Upper lobe of left lung (tissue), 4 donors: ENCODE data around the gene BRD1.

ENCODE experiments used
- EP300 ChIP-seq, 4 donors: sonication (generic); formaldehyde crosslinking; IDR thresholded peaks; one replicate each; pipeline ENCODE4 v1.5.1; 2017; ENCODE audit warnings: antibody characterized with exemption in 4 of 4, control low read depth in 2 of 4
- POLR2A ChIP-seq, 4 donors: fragments of 450-650 bp; IDR thresholded peaks; one replicate each; pipeline ENCODE4 v1.5.1; 2016 to 2017; ENCODE audit warnings: antibody characterized with exemption in 4 of 4, mild to moderate bottlenecking in 2 of 4
- POLR2AphosphoS5 ChIP-seq, 2 donors: sonication (generic); formaldehyde crosslinking; IDR thresholded peaks; one replicate each; pipeline ENCODE4 v1.5.1; 2017; ENCODE audit warnings: antibody characterized with exemption in 2 of 2
- TF ChIP-seq, protein P1 (sequence below), 6 experiments: fragments of 450-650 bp in 4 of 6; fragments of 200-600 bp in 2 of 6; sonication (generic) in 2 of 6; IDR thresholded peaks; one replicate each; pipeline ENCODE4 v1.5.1; 2016 to 2019; ENCODE audit warnings: antibody characterized with exemption in 6 of 6

DNA sequence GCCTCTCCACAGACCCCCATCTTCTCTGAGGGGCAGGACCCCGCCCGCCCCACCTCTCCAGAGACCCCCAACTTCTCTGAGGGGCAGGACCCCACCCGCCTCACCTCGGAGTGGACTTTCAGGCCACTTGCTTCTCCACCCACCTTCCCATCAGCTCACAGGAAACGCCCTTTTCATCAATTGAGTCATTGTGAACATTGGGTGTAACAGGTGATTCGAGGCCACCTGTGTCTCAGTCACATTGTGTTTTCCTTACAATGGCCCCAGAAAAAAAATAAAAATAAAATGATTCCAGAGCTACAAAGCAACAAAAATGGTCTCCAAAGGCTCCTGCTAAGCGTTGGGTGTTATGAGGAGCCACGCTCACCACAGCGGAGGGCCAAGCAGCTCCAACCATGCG lies 36.0 kb downstream of the BRD1 start:
- TF ChIP-seq, protein P1, sequence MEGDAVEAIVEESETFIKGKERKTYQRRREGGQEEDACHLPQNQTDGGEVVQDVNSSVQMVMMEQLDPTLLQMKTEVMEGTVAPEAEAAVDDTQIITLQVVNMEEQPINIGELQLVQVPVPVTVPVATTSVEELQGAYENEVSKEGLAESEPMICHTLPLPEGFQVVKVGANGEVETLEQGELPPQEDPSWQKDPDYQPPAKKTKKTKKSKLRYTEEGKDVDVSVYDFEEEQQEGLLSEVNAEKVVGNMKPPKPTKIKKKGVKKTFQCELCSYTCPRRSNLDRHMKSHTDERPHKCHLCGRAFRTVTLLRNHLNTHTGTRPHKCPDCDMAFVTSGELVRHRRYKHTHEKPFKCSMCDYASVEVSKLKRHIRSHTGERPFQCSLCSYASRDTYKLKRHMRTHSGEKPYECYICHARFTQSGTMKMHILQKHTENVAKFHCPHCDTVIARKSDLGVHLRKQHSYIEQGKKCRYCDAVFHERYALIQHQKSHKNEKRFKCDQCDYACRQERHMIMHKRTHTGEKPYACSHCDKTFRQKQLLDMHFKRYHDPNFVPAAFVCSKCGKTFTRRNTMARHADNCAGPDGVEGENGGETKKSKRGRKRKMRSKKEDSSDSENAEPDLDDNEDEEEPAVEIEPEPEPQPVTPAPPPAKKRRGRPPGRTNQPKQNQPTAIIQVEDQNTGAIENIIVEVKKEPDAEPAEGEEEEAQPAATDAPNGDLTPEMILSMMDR (IDR thresholded peaks at IDR 0.05) = no peak
- TF ChIP-seq POLR2AphosphoS5 (IDR thresholded peaks at IDR 0.05) (no peak), POLR2A (IDR thresholded peaks at IDR 0.05) (no peak), EP300 (IDR thresholded peaks at IDR 0.05) (no peak)
